OCI-LY7 (cell line): ENCODE measurements around the gene RANGRF.

Experiments used
- EZH2phosphoT487 ChIP-seq: fragments of 200-600 bp; sonication (generic); IDR thresholded peaks from 2 replicates; pipeline ENCODE4 v1.6.1; 2018; ENCODE audit warnings: low read depth, borderline replicate concordance, mild to moderate bottlenecking, mixed run types, antibody characterized with exemption, low read length, moderate library complexity, mixed read lengths
- TF ChIP-seq, protein P1 (sequence below): fragments of 200-600 bp; sonication (generic); conservative IDR thresholded peaks from 2 replicates; pipeline ENCODE4 v1.5.1; 2014; ENCODE audit warnings: mild to moderate bottlenecking, antibody characterized with exemption, low read length, moderate library complexity, mixed read lengths

DNA sequence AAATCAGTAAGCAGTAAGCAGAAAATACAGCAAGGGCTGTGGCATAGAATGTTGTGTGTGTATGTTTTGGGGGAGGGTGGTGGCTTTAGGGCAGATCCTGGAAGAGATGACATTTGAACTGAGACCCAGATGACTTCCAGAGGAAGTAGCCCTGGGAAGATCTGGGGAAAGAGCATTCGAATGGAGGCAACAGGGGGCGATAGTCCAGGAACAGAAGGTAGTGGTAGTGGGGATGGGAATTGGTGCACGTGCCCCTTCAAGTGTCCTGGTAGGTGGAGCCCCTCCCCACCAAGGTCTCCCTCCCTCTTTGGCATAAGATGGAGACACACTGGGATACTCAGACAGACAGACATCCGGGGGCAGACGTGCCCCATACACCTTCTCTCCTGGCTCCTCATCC lies 35.7 kb downstream of the RANGRF start:
- TF ChIP-seq, protein P1, sequence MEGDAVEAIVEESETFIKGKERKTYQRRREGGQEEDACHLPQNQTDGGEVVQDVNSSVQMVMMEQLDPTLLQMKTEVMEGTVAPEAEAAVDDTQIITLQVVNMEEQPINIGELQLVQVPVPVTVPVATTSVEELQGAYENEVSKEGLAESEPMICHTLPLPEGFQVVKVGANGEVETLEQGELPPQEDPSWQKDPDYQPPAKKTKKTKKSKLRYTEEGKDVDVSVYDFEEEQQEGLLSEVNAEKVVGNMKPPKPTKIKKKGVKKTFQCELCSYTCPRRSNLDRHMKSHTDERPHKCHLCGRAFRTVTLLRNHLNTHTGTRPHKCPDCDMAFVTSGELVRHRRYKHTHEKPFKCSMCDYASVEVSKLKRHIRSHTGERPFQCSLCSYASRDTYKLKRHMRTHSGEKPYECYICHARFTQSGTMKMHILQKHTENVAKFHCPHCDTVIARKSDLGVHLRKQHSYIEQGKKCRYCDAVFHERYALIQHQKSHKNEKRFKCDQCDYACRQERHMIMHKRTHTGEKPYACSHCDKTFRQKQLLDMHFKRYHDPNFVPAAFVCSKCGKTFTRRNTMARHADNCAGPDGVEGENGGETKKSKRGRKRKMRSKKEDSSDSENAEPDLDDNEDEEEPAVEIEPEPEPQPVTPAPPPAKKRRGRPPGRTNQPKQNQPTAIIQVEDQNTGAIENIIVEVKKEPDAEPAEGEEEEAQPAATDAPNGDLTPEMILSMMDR: no peak
- no peak for TF ChIP-seq EZH2phosphoT487
